GM23338 (cell line): ENCODE results near the gene RAP1GAP2.

ENCODE experiments used
- CREB1 ChIP-seq: fragments of 250-450 bp; sonication (Bioruptor Pico); IDR thresholded peaks from 2 replicates; pipeline ENCODE4 v1.5.0; 2020; ENCODE audit warnings: low read depth, mild to moderate bottlenecking, moderate library complexity
- EZH2 ChIP-seq: fragments of 200-600 bp; sonication (generic); IDR thresholded peaks from one replicate; pipeline ENCODE4 v1.8.0; 2017; ENCODE audit warnings: antibody characterized with exemption, mild to moderate bottlenecking, low read depth; ENCODE audit not compliant: unreplicated experiment
- EZH2phosphoT487 ChIP-seq: fragments of 200-600 bp; sonication (generic); IDR thresholded peaks from one replicate; pipeline ENCODE4 v1.8.1; 2018; ENCODE audit warnings: antibody characterized with exemption; ENCODE audit not compliant: unreplicated experiment
- JUNB ChIP-seq: IDR thresholded peaks from one replicate; pipeline ENCODE4 v1.6.1; 2016; ENCODE audit warnings: antibody characterized with exemption; ENCODE audit not compliant: unreplicated experiment
- POLR2AphosphoS5 ChIP-seq: IDR thresholded peaks from 2 replicates; pipeline ENCODE4 v1.6.1; 2016; ENCODE audit warnings: antibody characterized with exemption, low read depth
- STAT1 ChIP-seq: IDR thresholded peaks from one replicate; pipeline ENCODE4 v1.6.1; 2016; ENCODE audit warnings: antibody characterized with exemption; ENCODE audit not compliant: unreplicated experiment
- TF ChIP-seq, protein P1 (sequence below), 2 experiments: fragments of 200-600 bp in 1 of 2; sonication (generic) in 1 of 2; conservative IDR thresholded peaks; 2 replicates each; pipeline versions ENCODE4 v1.5.1 to v1.6.1; 2016 to 2017; ENCODE audit warnings: antibody characterized with exemption in 2 of 2, low read depth in 2 of 2, mild to moderate bottlenecking in 2 of 2, moderate library complexity in 1 of 2
- TF ChIP-seq, protein P2 (sequence below): IDR thresholded peaks from one replicate; pipeline ENCODE4 v1.6.1; 2018; ENCODE audit warnings: antibody characterized with exemption; ENCODE audit not compliant: unreplicated experiment

DNA sequence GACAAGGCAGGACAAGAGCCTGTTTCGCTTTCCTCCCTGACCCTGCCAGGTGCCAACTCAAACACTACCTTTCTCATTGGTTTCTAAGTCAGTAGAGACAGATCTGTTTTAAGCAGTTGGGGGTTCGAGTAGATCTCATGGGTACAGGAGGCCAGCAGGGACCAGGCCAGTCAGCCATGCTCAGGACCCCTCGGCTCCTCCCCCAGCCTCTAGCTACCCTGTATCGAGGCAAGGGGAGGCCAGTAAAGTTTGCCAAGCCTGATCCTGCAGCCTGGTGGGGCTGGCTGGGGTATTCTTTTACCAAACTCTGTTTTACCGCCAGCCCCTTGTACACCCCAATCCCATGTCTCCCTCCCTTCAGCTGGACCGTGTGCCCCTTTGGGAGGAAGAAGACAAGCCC is 240.6 kb downstream of the RAP1GAP2 start:
- TF ChIP-seq, protein P1, sequence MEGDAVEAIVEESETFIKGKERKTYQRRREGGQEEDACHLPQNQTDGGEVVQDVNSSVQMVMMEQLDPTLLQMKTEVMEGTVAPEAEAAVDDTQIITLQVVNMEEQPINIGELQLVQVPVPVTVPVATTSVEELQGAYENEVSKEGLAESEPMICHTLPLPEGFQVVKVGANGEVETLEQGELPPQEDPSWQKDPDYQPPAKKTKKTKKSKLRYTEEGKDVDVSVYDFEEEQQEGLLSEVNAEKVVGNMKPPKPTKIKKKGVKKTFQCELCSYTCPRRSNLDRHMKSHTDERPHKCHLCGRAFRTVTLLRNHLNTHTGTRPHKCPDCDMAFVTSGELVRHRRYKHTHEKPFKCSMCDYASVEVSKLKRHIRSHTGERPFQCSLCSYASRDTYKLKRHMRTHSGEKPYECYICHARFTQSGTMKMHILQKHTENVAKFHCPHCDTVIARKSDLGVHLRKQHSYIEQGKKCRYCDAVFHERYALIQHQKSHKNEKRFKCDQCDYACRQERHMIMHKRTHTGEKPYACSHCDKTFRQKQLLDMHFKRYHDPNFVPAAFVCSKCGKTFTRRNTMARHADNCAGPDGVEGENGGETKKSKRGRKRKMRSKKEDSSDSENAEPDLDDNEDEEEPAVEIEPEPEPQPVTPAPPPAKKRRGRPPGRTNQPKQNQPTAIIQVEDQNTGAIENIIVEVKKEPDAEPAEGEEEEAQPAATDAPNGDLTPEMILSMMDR (conservative IDR thresholded peaks at IDR 0.05; ENCODE audit: low read depth in 2 of 2), result no peak
- TF ChIP-seq POLR2AphosphoS5 (no peak), EZH2 (no peak), JUNB (no peak), EZH2phosphoT487 (no peak), STAT1 (no peak), CREB1 (CRISPR knock-in tag) (no peak)
- TF ChIP-seq, protein P2, sequence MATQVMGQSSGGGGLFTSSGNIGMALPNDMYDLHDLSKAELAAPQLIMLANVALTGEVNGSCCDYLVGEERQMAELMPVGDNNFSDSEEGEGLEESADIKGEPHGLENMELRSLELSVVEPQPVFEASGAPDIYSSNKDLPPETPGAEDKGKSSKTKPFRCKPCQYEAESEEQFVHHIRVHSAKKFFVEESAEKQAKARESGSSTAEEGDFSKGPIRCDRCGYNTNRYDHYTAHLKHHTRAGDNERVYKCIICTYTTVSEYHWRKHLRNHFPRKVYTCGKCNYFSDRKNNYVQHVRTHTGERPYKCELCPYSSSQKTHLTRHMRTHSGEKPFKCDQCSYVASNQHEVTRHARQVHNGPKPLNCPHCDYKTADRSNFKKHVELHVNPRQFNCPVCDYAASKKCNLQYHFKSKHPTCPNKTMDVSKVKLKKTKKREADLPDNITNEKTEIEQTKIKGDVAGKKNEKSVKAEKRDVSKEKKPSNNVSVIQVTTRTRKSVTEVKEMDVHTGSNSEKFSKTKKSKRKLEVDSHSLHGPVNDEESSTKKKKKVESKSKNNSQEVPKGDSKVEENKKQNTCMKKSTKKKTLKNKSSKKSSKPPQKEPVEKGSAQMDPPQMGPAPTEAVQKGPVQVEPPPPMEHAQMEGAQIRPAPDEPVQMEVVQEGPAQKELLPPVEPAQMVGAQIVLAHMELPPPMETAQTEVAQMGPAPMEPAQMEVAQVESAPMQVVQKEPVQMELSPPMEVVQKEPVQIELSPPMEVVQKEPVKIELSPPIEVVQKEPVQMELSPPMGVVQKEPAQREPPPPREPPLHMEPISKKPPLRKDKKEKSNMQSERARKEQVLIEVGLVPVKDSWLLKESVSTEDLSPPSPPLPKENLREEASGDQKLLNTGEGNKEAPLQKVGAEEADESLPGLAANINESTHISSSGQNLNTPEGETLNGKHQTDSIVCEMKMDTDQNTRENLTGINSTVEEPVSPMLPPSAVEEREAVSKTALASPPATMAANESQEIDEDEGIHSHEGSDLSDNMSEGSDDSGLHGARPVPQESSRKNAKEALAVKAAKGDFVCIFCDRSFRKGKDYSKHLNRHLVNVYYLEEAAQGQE, result no peak
